Body of pancreas (tissue), 4 donors: ENCODE measurements around the gene ANAPC2.

Source experiments
- CTCF ChIP-seq, 7 experiments: fragments of 450-650 bp in 4 of 7; fragments of 200-600 bp in 3 of 7; sonication (generic) in 3 of 7; IDR thresholded peaks; one replicate each; pipeline ENCODE4 v1.5.1; 2016 to 2019; ENCODE audit warnings: antibody characterized with exemption in 7 of 7
- POLR2A ChIP-seq, 3 donors: fragments of 450-650 bp; IDR thresholded peaks; one replicate each; pipeline ENCODE4 v1.6.1; 2016; ENCODE audit warnings: antibody characterized with exemption in 3 of 3, mild to moderate bottlenecking in 2 of 3

GRCh38 chr9:137227054-137227852, 38.9 kb upstream of the ANAPC2 start, which contains the start of gene RNF224:
- TF ChIP-seq CTCF (IDR thresholded peaks at IDR 0.05) (peak; percentile 87 to 98 (median 97)), POLR2A (IDR thresholded peaks at IDR 0.05) (no peak)
